ENCODE data around the gene C3orf70. TPM values are rescaled to one million over a fixed set of nuclear protein-coding genes. Genes with fewer than 3 reads are reported as not detected.

The C3orf70 gene
- total RNA-seq, 2 experiments from 2014 or later: not detected

DNA sequence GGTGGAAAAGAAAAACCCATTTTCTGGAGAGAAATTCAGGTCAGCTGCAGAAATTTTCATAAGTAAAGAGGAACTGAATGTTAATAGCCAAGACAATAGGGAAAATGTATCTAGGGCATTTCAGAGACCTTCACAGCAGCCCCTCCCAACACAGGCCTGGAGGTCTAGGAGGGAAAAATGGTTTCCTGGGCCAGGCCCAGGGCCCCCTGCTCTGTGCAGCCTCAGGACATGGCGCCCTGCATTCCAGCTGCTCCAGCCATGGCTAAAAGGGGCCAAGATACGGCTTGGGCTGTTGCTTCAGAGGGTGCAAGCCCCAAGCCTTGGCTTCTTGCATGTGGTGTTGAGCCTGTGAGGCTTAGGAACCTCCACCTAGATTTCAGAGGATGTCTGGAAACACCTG lies 92.2 kb downstream of the C3orf70 start:
- H4K20me1 ChIP-seq (ENCODE audit: insufficient read depth, low read length): no peaks in the 10 kb centered on the region
- no TSS peak for BruUV-seq (replicated peaks)
- no peaks in the 10 kb centered on the region for H3K9me2 ChIP-seq (ENCODE audit: insufficient read depth, low read length)
- ChIA-PET CTCF (ENCODE audit: unreplicated experiment) (no interaction called here), POLR2A (no interaction called here)
- H3K27ac ChIP-seq (ENCODE audit: low read depth, low read length, poor library complexity, severe bottlenecking): no peak overlapping the region
- H3K4me1 ChIP-seq (ENCODE audit: insufficient read depth, low read length, poor library complexity, severe bottlenecking): no peaks in the 10 kb centered on the region
- H2AFZ ChIP-seq (ENCODE audit: low read length): no peak overlapping the region
- intact Hi-C loops (cut with micrococcal nuclease; ENCODE audit: unreplicated experiment): no loop called here
- no peaks in the 10 kb centered on the region for H3K79me2 ChIP-seq (ENCODE audit: insufficient read depth, low read depth, low read length)
- no peak overlapping the region for H3K4me3 ChIP-seq (ENCODE audit: low read depth, low read length, poor library complexity, severe bottlenecking)
- DNase-seq (ENCODE audit: low spot score): no peak
- TF ChIP-seq EZH2phosphoT487 (IDR thresholded peaks at IDR 0.05; ENCODE audit: borderline replicate concordance, low read depth, low read length) (no peak), CTCF (conservative IDR thresholded peaks at IDR 0.05; ENCODE audit: low read length) (no peak)
- H3K4me2 ChIP-seq (ENCODE audit: low read length): no peak overlapping the region
- 0 out of 2 replicates have a peak, but pooled peaks cover 3% of the 10 kb centered on the region for H3K9me3 ChIP-seq (ENCODE audit: low read length)
- H3K36me3 ChIP-seq (ENCODE audit: insufficient read depth, low read length): no peaks in the 10 kb centered on the region; the same call in 1 of the 2 replicates

GRCh38 chr3:185059766-185060165 lies 93.1 kb downstream of the C3orf70 start:
- intact Hi-C loops (cut with micrococcal nuclease; ENCODE audit: unreplicated experiment): no loop called here
- CTCF ChIA-PET (ENCODE audit: unreplicated experiment): no interaction called here
- TF ChIP-seq EZH2phosphoT487 (IDR thresholded peaks at IDR 0.05; ENCODE audit: borderline replicate concordance, low read depth, low read length) (no peak), CTCF (conservative IDR thresholded peaks at IDR 0.05; ENCODE audit: low read length) (no peak)
- H2AFZ ChIP-seq (ENCODE audit: low read length): no peak overlapping the region
- no peaks in the 10 kb centered on the region for H3K4me1 ChIP-seq (ENCODE audit: insufficient read depth, low read length, poor library complexity, severe bottlenecking)
- DNase-seq (ENCODE audit: low spot score): no peak
- H3K36me3 ChIP-seq (ENCODE audit: insufficient read depth, low read length): peaks cover 2% of the 10 kb centered on the region; the same call in 1 of the 2 replicates
- no peaks in the 10 kb centered on the region for H3K9me2 ChIP-seq (ENCODE audit: insufficient read depth, low read length)
- no peak overlapping the region for H3K4me2 ChIP-seq (ENCODE audit: low read length)
- POLR2A ChIA-PET: no interaction called here
- H4K20me1 ChIP-seq (ENCODE audit: insufficient read depth, low read length): no peaks in the 10 kb centered on the region
- H3K4me3 ChIP-seq (ENCODE audit: low read depth, low read length, poor library complexity, severe bottlenecking): no peak overlapping the region
- H3K79me2 ChIP-seq (ENCODE audit: insufficient read depth, low read depth, low read length): no peaks in the 10 kb centered on the region
- H3K9me3 ChIP-seq (ENCODE audit: low read length): 0 out of 2 replicates have a peak, but pooled peaks cover 3% of the 10 kb centered on the region
- H3K27ac ChIP-seq (ENCODE audit: low read depth, low read length, poor library complexity, severe bottlenecking): no peak overlapping the region
- BruUV-seq (replicated peaks): no TSS peak

GRCh38 chr3:185058796-185059195 lies 94.1 kb downstream of the C3orf70 start:
- CTCF ChIA-PET (ENCODE audit: unreplicated experiment): no interaction called here

More at GRCh38 chr3:185058796-185059195, 94.1 kb downstream of the C3orf70 start:
- H3K9me2 ChIP-seq (ENCODE audit: insufficient read depth, low read length): no peaks in the 10 kb centered on the region
- POLR2A ChIA-PET: interaction anchor here (0.7 kb wide), 1 partner anchor 27 kb away, joined by 3 read pairs; no protein-coding TSS in a partner anchor
- 0 out of 2 replicates have a peak, but pooled peaks cover 3% of the 10 kb centered on the region for H3K9me3 ChIP-seq (ENCODE audit: low read length)
- no peaks in the 10 kb centered on the region for H3K79me2 ChIP-seq (ENCODE audit: insufficient read depth, low read depth, low read length)
- TF ChIP-seq CTCF (conservative IDR thresholded peaks at IDR 0.05; ENCODE audit: low read length): no peak
- no peak for TF ChIP-seq EZH2phosphoT487 (IDR thresholded peaks at IDR 0.05; ENCODE audit: borderline replicate concordance, low read depth, low read length)
- H4K20me1 ChIP-seq (ENCODE audit: insufficient read depth, low read length): no peaks in the 10 kb centered on the region
- no TSS peak for BruUV-seq (replicated peaks)
- H3K4me1 ChIP-seq (ENCODE audit: insufficient read depth, low read length, poor library complexity, severe bottlenecking): no peaks in the 10 kb centered on the region
- H3K4me3 ChIP-seq (ENCODE audit: low read depth, low read length, poor library complexity, severe bottlenecking): no peak overlapping the region
- no peak overlapping the region for H3K4me2 ChIP-seq (ENCODE audit: low read length)
- no peak for DNase-seq (ENCODE audit: low spot score)
- intact Hi-C loops (cut with micrococcal nuclease; ENCODE audit: unreplicated experiment): no loop called here
- peaks cover 9% of the 10 kb centered on the region; the same call in 1 of the 2 replicates for H3K36me3 ChIP-seq (ENCODE audit: insufficient read depth, low read length)
- H2AFZ ChIP-seq (ENCODE audit: low read length): no peak overlapping the region
- no peak overlapping the region for H3K27ac ChIP-seq (ENCODE audit: low read depth, low read length, poor library complexity, severe bottlenecking)
